HG02870 (cell line): Measurements from ENCODE around the gene CST4.
"Not testable (repeated sequence)": the region's sequence is repeated elsewhere in the genome, so short reads cannot be mapped to it uniquely, and the experiment has no call there.

Source experiments
- ATAC-seq: cut with Tn5 transposase; IDR thresholded peaks from one replicate; pipeline ENCODE4 v1.9.1; 2021; ENCODE audit warnings: mild to moderate bottlenecking, moderate library complexity; ENCODE audit not compliant: unreplicated experiment

The CST4 gene

GRCh38 chr20:23644164-23644563, 44.7 kb downstream of the CST4 start:
- no peak for ATAC-seq

- no peak for ATAC-seq
Measured at GRCh38 chr20:23643659-23644058, 45.2 kb downstream of the CST4 start.

- no peak for ATAC-seq
Measured at GRCh38 chr20:23641936-23642751, 46.7 kb downstream of the CST4 start.

- ATAC-seq: no peak
Measured at GRCh38 chr20:23640671-23641667, 47.9 kb downstream of the CST4 start.

GRCh38 chr20:23640018-23640601, 48.7 kb downstream of the CST4 start:
- ATAC-seq: no peak

GRCh38 chr20:23639490-23639958, 49.3 kb downstream of the CST4 start:
- no peak for ATAC-seq

GRCh38 chr20:23638309-23638708, 50.5 kb downstream of the CST4 start:
- no peak for ATAC-seq

- peak; percentile 56 for ATAC-seq
Measured at GRCh38 chr20:23637282-23638221, 51.3 kb downstream of the CST4 start, which contains the start of gene CST3. Gene CST3 (minus strand): TSS chr20:23637955. CDS start chr20:23637862, 93 bp downstream.

- ATAC-seq: no peak
Measured at GRCh38 chr20:23636908-23637281, 51.9 kb downstream of the CST4 start.

- no peak for ATAC-seq
Measured at GRCh38 chr20:23636182-23636907, 52.5 kb downstream of the CST4 start.

GRCh38 chr20:23635768-23636090, 53.1 kb downstream of the CST4 start:
- ATAC-seq: not testable (repeated sequence)
